GM19395 (cell line): ENCODE results near the gene TMEM114.

Experiments used
- ATAC-seq: cut with Tn5 transposase; IDR thresholded peaks from one replicate; pipeline ENCODE4 v1.9.1; 2021; ENCODE audit warnings: mild to moderate bottlenecking, moderate library complexity; ENCODE audit not compliant: unreplicated experiment

Gene TMEM114

GRCh38 chr16:8551388-8552332, 38.7 kb downstream of the TMEM114 start:
- ATAC-seq = no peak

- no peak for ATAC-seq
These were observed 39.5 kb downstream of the TMEM114 start for GRCh38 chr16:8550728-8551387.

GRCh38 chr16:8549843-8550412, 40.4 kb downstream of the TMEM114 start:
- no peak for ATAC-seq

- ATAC-seq = no peak
These were observed 42.1 kb downstream of the TMEM114 start for GRCh38 chr16:8548166-8548565.

- no peak for ATAC-seq
These were observed 42.5 kb downstream of the TMEM114 start for GRCh38 chr16:8547762-8548161.

- no peak for ATAC-seq
These were observed 45.9 kb downstream of the TMEM114 start for GRCh38 chr16:8544406-8544805.

GRCh38 chr16:8543258-8543657, 47.1 kb downstream of the TMEM114 start:
- no peak for ATAC-seq

- no peak for ATAC-seq
These were observed 47.9 kb downstream of the TMEM114 start for GRCh38 chr16:8542393-8542792.

GRCh38 chr16:8541868-8542267, 48.4 kb downstream of the TMEM114 start:
- no peak for ATAC-seq

- no peak for ATAC-seq
These were observed 52.5 kb downstream of the TMEM114 start for GRCh38 chr16:8537691-8538342.

GRCh38 chr16:8533509-8533908, 56.8 kb downstream of the TMEM114 start:
- no peak for ATAC-seq

- ATAC-seq = no peak
These were observed 59.4 kb downstream of the TMEM114 start for GRCh38 chr16:8530752-8531384.

- ATAC-seq = no peak
These were observed 61.8 kb downstream of the TMEM114 start for GRCh38 chr16:8528471-8528870.

GRCh38 chr16:8523932-8524331, 66.4 kb downstream of the TMEM114 start:
- ATAC-seq = no peak

GRCh38 chr16:8522757-8523156, 67.6 kb downstream of the TMEM114 start:
- ATAC-seq = no peak

- no peak for ATAC-seq
These were observed 70.7 kb downstream of the TMEM114 start for GRCh38 chr16:8519643-8520042.
